ENCODE results near the gene SUSD1.
A peak's percentile ranks its signal among the peaks of the same experiment; 100 is the strongest.
"Not testable (repeated sequence)": the region's sequence is repeated elsewhere in the genome, so short reads cannot be mapped to it uniquely, and the experiment has no call there.

SUSD1 gene
- 10.6 to 13.1 reads per million in 2 donors for total RNA-seq

- DNase-seq: peak; percentile 31
Observed at GRCh38 chr9:112174965-112175795, at the start of gene SUSD1. Gene SUSD1 (minus strand): TSS chr9:112175297. CDS start chr9:112175235, 62 bp downstream.

- no peak for DNase-seq
Observed at GRCh38 chr9:112224401-112225289, 49.5 kb upstream of the SUSD1 start.

GRCh38 chr9:112218908-112219307 lies 43.8 kb upstream of the SUSD1 start:
- DNase-seq: no peak

- no peak for DNase-seq
Observed at GRCh38 chr9:112212926-112213325, 37.8 kb upstream of the SUSD1 start.

GRCh38 chr9:112207451-112207850 lies 32.4 kb upstream of the SUSD1 start:
- no peak for DNase-seq

GRCh38 chr9:112203536-112203935 lies 28.4 kb upstream of the SUSD1 start:
- no peak for DNase-seq

GRCh38 chr9:112200711-112201110 lies 25.6 kb upstream of the SUSD1 start:
- DNase-seq: no peak

GRCh38 chr9:112198646-112199045 lies 23.5 kb upstream of the SUSD1 start:
- DNase-seq: no peak

GRCh38 chr9:112194969-112195431 lies 19.9 kb upstream of the SUSD1 start:
- DNase-seq: no peak

- no peak for DNase-seq
Observed at GRCh38 chr9:112193572-112194288, 18.6 kb upstream of the SUSD1 start.

GRCh38 chr9:112190320-112190719 lies 15.2 kb upstream of the SUSD1 start:
- DNase-seq: not testable (repeated sequence)

GRCh38 chr9:112188884-112189283 lies 13.8 kb upstream of the SUSD1 start:
- DNase-seq: no peak

- DNase-seq: no peak
Observed at GRCh38 chr9:112187404-112187803, 12.3 kb upstream of the SUSD1 start.

GRCh38 chr9:112186695-112187094 lies 11.6 kb upstream of the SUSD1 start:
- no peak for DNase-seq

GRCh38 chr9:112184946-112185345 lies 9.8 kb upstream of the SUSD1 start:
- DNase-seq: no peak

GRCh38 chr9:112184221-112184620 lies 9.1 kb upstream of the SUSD1 start:
- DNase-seq: no peak

- peak; percentile 21 for DNase-seq
Observed at GRCh38 chr9:112180387-112180881, 5.3 kb upstream of the SUSD1 start.

GRCh38 chr9:112179816-112180215 lies 4.7 kb upstream of the SUSD1 start:
- DNase-seq: no peak

GRCh38 chr9:112176524-112176923 lies 1.4 kb upstream of the SUSD1 start:
- DNase-seq: peak; percentile 6

- no peak for DNase-seq
Observed at GRCh38 chr9:112175796-112176315, 759 bp upstream of the SUSD1 start.

GRCh38 chr9:112174222-112174964 lies 704 bp downstream of the SUSD1 start:
- peak; percentile 63 for DNase-seq
